ENCODE measurements around the gene FKBP2. TPM values are rescaled to one million over a fixed set of nuclear protein-coding genes. Genes with fewer than 3 reads are reported as not detected.
A peak's percentile ranks its signal among the peaks of the same experiment; 100 is the strongest.

FKBP2 gene
- total and polyA plus RNA-seq, 2 of the 13 experiments (the other 11 are each of a cell fraction or from before 2014, with no cell fraction given), result 30.1 to 53.3 TPM

DNA sequence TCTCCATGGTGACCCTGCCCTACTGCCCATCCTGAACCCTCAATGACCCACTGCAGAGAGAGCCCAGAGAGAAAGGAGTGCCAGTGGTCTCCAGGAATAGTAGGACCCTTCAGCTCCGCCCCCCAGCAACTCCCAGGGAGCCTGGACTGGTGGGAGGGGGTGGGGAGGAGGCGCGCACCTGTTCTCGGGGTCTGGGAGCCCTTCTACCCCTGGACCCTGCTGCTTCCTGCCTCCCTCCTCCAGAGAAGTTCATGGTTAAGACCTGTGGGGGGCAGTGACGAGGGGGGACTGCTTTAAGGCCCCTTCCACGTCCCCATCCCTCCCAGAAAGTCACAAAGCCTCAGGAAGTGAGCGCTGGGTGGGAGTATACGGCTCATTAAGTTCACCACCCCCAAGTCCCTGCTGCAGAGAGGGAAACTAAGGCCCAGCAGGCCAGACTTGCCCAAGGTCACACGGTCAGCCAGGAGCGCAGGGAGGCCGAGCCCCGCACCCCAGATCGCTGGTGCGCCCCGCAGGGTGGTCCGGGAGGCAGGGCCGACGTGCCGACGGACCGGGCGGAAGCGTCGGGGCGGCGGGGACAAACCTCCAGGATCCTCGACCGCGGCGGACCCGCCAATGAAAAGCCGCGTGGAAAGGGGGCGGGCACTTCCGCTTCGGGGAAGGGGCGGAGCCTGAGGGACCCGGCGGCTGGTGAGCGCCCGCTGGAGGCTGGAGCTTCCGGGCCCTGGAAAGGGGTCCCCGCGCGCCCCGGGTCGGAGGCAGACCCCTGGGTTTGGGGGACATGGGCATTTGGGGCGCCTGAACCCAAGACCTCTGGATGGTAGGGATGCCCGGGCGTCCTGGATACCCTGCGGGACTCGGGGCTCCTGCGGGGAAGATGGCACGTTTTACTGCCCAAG, 15.0 kb upstream of the FKBP2 start, which contains the start of the genes NUDT22 and TRPT1 (continued):
- TF ChIP-seq MXI1 (IDR thresholded peaks at IDR 0.05; ENCODE audit: borderline replicate concordance, low read depth, low read length), result peak; percentile 81; the same call in 1 of the 3 replicates
- no peak for TF ChIP-seq PAX8 (CRISPR knock-in tag; IDR thresholded peaks at IDR 0.05; ENCODE audit: borderline replicate concordance)
- TF ChIP-seq NRL (CRISPR knock-in tag; IDR thresholded peaks at IDR 0.05; ENCODE audit: borderline replicate concordance), result no peak
- TF ChIP-seq ZNF414 (CRISPR knock-in tag; IDR thresholded peaks at IDR 0.05), result 0 out of 2 replicates have a peak, but pooled peaks have one; percentile 72
- TF ChIP-seq AKNA (CRISPR knock-in tag; IDR thresholded peaks at IDR 0.05; ENCODE audit: borderline replicate concordance), result no peak; the same call in 1 of the 2 replicates
- no peak for TF ChIP-seq ZNF672 (CRISPR knock-in tag; IDR thresholded peaks at IDR 0.05)
- TF ChIP-seq MYNN (CRISPR knock-in tag; IDR thresholded peaks at IDR 0.05; ENCODE audit: low read depth), result no peak

Data from HepG2 (cell line).